NAMALWA (cell line): ENCODE measurements around the gene SATB1.
A peak's percentile ranks its signal among the peaks of the same experiment; 100 is the strongest.

Experiments
- DNase-seq: peaks from one replicate; pipeline ENCODE4 v3.0.0-alpha.2; 2015; ENCODE audit warnings: low spot score

Gene SATB1

DNA sequence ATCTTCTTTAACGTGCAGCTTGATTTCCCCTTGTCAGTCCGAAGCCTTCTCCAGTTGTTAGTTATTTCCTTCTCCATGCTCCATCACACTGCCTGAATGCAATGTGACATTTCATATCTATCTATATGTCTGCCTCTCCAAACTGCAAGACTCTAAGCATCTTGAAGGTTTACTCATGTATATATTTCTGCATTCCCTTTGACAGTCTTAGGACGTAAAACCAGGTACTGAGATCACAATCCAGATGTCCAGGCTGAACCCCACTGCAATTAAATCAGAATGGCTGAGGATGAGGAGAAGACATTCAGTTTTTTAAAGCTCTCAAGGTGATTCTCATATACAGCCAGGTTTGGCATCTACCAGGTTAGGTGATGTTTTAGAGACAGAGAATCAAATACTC, 6.1 kb upstream of the SATB1 start:
- DNase-seq: no peak

DNA sequence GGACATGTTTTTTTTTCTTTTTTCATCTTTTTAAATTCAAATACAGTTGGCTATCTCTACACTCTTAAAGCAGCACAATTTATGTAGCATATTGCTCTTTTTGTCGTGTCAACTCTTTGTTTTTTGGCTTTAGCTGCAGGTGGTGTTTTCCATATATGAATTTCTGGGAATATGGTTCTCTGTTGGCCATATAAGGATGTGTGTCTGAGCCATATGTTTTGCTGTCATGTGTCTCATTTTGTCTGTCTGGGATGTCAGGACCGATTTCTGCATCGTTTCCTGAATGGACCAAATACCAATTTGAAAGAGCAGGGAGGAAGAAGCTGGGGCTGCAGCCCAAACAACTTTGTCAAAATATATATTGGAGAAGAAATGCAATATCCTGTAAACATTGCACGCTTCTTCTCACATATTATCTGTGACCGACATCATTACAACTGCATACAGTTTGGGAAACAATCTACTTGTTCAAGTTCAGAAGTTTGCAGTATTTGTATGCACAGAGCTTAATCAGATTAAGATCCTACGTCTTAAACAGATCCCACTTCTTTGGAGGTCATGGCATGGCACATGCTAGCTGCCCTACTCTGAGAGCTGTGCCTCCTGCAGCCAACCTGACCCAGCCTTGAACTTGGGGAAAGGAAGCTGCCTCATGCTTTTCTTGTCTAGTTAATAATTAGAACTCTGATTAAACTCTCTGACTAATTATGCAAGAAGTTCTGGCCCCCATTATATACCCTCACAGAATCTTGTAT, 4.0 kb upstream of the SATB1 start:
- DNase-seq: no peak

DNA sequence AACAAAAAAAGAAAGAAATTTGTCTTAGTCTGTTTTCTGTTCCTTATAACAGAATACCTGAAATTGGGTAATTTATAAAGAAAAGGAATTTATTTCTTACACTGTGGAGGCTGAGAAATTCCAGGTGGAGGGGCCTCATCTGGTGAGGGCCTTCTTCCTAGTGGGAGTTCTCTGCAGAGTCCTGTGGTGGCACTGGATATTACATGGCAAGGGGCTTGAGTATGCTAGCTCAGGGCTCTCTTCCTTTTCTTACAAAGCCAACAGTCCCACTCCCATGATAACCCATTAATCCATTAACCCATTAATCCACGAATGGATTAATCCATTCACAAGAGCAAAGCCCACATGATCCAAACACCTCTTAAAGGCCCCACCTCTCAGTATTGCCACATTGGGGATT, 2.9 kb upstream of the SATB1 start:
- no peak for DNase-seq

DNA sequence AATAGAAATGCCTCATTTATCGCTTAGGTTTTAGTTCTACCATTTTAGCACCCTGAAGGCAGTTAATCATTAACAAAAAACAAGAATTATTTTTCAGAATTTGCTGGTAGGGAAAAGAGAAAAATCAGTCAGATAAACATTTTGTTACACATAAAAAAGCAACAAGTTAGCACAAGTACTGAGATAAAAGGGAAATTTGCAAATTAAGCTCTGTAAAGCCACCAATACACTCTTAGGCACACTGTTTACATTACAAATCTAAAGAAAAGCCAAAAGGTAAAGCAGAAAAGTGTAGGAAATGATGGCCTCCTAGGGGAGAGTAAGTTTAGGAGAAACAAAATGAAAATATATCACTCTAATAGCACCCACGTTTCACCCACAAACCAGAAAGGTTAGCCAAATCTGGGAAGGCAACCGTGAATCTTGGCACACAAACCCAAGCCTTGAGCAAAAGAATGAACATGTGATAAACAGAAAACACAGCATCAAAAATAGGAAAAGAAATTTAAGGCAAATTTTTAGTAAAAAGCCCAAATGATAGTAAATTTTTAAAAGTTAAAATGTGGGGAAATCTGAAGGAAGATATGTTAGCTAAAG, 1.6 kb upstream of the SATB1 start:
- no peak for DNase-seq

DNA sequence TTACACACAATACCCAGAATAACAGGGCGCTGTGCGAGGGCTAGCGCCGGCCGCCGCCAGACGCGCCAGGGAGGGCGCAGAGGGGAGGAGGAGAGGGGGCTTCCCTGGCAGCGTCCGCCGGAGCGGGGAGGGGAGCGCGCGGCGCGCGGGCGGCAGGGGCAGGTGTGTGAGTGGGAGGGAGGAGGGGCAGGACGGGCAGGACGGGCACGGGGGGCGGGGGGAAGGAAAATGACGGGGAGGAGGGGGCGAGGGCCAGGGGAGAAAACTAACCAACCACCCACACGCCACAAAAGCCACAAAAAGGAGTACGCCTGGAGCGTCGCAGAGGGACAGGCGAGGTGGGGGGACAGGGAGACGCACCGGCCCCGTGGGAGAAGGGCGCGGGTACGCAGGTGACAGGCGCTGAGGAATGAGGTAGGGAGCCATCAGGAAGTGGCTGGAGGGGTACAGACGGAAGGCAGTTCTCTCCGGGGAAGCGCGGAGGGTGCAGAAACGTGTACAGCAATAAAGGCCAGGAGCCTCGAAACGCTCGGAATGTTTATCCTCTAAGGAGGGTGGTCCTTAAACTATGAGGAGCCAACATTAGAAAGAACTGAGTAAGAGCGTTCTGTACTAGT, 610 bp upstream of the SATB1 start:
- DNase-seq: peak; percentile 68

DNA sequence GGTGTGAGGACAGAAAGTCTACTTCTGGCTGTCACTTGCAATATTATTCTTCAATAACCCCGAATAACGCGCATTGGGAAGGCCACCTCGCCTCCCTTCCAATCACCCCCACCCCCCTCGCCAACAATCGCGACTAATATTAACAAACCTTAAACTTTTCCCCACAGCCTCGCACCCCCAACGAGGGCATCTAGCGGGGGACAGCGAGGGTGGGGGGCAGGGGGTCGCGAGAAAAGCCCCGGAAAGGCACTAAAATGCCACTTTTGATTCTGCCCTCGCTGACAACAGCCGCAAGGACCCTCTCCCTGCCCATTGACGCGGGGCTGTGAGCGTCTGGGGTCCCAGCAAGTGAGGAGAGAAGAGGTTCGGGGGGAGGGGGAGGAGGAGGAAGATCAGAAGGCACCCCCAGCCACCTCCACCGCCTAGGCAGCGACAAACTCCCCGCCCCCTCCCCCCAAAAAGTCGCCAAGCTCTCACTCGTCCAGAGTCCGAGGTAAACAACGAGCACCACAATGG, 868 bp downstream of the SATB1 start:
- no peak for DNase-seq

DNA sequence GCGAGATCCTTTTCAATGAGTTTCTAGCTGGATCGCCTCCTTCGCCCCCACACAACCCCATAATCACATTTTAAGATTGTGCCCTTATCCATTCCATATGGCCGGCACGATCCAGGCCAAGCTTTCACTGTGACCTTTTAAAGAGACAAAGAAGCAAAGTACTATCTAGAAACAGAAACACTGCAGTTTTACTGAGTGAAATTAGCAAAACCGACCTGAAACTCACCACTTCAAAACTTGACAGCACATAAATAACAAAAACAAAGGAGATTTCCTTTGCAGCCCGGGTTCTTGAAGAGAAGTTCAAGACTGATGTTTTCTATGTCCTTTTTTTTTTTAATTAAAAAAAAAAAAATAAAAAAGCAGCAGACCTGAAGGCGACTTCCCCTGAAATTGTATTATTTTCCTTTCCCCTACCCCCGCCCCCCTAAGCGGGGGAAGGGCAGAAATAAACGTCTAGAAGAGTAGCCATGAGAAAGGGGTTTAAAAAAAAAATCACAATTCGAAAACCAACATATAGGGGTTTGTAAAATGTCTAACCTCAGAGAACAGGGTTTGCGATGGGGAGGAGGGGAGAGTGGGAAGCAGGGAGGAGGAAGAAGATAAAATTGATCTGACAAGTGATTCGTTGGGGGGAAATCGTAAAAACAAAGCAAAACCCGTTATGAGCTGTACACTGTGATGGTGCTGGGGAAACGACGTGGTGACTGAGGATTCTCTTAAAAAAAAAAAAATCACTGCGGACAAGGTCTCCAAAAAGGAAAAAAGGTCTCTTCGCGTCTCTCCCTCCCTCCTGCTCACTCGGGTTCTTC, 1.5 kb downstream of the SATB1 start:
- peak; percentile 78 for DNase-seq

DNA sequence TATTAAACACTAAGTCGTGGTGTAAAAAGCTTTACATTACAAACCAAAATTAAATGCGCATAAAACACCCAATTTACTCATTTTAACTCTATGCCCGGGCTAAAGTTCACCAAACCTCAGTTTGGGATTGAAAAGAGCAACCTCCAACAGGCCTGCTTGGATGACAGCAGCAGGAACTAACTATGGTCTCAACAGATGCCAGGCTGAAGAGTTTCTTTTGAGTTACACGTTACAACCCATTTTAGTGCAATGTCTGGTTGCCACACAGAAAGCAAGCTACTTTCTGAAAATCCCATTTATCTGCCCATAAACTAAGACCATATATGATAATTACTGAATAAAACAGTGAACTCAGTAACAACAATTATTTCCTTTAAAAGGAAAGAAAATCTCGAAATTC, 2.2 kb downstream of the SATB1 start:
- no peak for DNase-seq

DNA sequence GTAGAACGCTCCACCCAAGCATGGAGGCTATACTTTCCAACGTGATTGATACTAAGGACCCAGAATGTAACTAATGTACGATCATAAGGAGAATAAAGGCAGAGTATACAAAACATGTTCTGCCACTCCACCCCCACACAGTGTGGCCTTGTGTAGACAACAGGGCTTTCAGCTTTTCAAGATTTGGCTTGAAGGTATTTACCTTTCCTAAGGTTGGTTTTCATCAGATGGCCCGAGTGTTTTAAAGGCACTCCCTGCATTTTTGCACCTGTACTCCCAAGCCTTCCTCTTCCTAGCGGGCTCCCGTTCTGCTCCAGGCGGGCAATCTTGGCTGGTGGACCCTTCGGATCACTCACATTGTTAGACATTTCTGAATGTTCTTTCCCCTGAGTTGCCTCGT, 4.6 kb downstream of the SATB1 start:
- no peak for DNase-seq

DNA sequence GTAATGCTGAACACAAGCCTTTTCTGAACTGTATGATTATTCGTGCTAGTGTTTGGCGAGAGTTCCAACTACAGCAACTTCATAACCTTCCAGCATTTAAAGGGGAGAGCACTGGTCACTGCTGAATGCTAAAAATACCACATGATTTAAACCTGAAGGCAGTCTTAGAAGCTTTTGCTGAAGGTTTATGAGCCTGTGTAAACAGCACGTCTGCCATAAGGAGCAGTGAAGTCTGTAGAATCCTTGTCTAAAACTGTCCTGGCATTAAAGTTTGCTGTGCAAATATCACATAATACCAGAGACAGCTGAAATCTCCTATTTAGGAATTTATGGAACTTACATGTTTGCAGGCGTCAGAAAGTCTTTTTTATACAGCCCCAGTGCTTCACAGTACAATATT, 5.9 kb downstream of the SATB1 start:
- DNase-seq: no peak

DNA sequence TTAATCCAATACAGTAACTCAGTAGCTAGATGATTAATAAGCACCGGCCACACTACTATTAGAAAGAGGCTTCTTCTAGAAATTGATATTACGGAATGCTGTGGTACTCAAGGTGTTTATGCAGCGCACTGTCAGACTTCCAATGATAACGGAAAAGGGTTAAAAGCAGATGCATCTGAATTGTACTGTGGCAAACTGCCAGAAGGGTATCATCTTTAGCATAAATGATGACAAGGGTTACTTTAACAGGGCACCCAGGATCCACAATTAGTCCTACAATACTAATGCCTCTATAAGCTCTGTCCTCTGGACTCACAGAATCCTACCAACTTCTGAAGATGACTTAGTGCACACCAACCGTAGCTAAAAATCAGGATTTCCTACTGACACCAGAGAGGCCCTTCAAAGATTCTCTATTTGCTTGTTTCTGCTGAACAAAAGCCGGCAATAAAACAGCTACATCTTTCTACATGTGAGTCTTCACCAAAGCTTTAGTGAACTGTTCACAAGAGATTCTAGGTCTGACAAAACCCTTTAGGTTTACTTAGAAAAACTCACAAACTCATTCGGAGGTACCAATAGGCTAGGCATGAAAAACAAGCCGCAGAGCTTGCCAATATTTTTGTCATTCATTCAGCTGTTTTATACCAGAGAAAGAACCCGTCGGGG, 7.1 kb downstream of the SATB1 start:
- no peak for DNase-seq

DNA sequence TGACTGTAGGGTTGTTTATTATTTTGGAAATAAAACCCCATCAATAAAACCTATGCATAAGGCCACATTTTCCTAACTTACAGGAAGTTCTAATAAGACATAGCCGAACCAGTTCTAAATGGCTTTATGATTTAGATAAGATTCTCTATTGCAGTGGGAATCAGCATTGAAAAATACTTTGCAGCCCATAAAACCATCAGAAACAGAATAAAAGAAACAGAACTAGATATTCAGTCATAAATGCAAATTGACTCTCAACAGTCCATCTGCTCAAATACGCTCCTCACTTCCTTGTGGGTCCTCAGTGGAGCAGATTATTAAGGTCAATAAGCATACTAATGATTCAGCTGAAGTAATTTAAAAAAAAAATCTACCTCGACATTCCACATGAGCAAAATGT, 8.8 kb downstream of the SATB1 start:
- no peak for DNase-seq

DNA sequence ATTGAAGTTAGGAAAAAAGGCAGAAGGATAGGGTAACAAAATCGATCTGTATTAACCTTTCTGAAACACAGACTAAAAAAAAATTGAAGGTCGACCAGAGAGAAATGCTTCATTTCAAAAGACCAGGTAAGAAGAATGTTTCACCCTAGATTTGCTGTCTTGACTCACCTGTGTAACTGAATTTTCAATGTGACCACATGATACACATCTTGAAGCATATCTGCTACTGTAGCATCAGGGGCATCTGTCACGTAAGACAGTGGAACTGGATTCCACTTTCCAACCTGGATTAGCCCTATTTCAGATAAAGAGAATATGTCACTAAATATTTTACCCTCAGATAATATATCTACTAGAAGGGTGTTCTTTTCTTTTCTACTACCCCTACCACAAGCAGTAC, 9.3 kb downstream of the SATB1 start:
- no peak for DNase-seq

DNA sequence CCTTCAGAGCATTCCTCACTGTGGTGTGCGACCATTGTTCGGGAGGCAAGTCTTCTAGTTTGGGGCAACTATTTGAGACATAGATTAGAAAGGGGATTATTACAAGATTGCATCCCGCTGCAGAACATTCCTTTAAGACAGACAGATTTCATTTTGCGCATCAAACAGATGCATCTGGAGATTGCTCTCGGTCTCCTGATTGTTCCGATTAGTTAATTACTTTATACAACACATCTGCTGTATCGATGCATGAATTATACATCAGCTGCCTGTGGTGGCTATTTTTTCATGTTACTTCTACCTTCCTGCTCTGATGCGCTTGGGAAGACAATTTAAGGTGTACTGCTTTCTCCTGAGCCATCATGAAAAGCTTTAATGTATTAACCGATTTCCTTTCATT, 10.0 kb downstream of the SATB1 start:
- DNase-seq: no peak

DNA sequence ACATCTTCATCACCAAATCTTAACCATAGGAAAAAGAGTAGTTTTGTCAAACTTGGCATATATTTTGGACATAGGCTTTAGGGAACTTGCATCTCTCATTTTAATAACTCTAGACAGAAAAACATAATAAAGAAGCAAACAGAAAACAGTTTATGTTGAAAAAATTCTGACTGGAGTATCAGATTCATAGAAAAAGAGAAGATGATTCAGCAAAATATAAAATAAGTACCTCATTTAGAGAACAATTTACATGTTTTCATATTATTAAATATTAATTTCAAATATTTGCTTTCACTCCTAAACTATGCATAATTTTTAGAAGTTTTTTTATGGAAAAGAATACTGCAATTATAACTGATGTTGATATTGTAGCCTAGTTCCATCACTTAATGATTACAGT, 12.5 kb downstream of the SATB1 start:
- DNase-seq: no peak

DNA sequence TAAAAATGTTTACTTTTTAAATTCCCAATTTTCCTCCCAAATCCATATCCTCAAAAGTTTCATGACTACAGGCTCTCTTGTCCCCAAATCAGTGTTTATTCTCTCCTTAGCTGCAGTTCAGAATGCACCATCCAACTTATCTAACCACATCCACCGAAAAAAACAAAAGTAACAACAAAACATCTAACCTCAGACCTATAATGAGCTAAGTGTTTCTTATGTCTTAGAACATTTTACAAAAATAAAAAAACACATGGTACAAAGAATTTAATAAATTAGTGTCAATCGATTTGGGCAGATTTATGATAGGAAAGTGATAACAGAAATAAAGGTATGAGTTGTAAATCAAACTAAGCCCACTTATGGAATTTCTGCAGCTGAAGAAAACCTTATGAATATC, 13.6 kb downstream of the SATB1 start:
- no peak for DNase-seq

DNA sequence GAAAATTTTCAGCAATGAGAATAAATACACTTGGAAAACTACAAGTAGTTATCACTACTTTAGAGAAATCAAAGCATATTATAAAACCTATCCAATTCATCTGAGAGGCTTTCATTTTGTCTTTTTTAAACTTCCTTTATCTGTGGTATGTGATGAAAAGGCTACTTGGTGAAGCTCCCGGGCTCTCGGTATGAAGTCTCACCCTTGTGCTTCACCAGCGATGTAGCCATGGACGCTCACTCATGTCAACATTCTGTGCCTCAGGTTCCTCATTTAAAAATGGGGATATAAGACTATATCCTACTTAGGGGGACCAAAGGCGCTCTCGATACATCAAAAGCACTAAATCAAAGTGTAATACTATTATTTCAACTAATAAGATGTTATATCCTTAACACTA, 14.9 kb downstream of the SATB1 start:
- DNase-seq: no peak

DNA sequence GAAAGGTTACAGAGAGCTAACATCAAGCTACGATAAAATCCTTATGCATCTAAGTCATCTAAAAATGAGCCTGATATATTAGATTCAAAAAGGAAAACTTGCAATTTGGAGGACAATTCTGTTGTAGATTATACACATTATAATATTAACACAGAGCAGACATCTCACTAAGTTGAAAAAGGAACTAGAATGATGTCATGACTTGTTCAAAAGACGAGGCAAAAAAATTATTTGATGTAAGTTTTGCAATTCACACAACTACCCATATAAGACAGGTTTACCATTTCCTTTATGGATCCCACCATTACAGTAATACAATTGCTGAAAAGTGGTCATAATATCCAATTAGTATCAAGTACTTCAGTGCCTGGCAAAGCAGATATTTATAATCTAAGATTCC, 15.9 kb downstream of the SATB1 start:
- DNase-seq: no peak

DNA sequence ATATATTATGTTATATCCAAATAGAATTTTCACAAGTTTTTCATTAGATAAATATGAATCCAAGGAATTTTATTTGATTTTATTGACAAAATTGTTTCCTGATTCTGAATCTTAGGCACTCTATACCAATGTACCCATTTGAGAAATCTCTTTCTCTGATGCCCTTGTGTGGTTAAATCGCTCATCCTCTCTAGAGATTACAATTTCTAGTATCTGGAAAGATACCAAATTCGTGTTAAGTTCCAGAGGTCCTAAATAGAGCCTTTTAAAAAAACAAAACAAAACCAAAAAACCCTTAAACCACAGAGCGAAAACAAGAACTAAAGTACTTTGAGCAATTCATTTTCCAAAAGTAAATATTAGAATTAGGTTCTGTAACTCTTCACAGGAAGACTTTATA, 20.0 kb downstream of the SATB1 start:
- DNase-seq: no peak

DNA sequence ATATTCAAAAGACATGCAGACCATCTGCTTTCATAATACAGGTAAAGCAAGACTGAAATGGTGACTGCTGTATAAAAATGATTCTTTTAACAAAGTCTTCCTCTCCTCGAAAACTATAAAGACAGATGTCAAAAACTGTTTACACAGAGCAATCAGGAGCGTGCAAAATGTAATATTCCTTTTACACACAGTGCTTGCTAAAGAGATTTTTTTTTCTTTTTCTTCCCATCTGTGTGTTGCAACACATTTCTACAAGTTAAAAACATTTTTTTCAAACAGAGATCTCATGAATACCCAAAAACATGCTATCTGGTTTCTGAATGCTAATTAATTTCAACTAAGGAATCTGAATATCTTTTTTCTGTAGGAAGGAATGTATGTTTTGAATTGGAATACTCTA, 22.1 kb downstream of the SATB1 start:
- DNase-seq: no peak

DNA sequence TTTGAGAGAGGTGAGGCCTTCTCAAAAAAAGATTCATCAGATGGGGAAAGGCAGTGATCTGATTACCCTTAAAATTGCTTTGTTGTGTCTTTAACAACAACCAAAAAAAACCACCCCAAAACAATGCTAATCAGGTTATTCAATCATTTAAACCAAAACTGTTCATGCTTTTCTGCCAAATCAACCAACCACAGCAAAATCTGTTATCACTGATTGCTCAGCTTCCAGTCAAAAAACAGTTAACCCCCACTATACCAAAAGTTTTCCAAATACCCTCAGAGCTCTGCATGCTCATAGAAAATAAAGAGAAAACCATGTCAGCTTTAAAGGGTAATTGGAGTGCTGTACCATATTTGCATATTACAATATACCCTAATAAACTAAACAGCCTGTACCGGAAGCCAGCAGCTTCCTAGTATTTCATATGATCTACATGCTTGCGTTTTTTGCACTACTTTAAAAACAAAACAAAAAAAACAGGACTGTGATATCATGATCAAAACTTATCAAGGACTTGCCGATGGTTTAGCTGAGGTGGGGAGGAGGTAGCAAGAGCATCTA, 22.8 kb downstream of the SATB1 start:
- DNase-seq: no peak
